ENCODE results near the gene MALL. TPM values are rescaled to one million over a fixed set of nuclear protein-coding genes. Genes with fewer than 3 reads are reported as not detected.

Gene MALL
- total and polyA plus RNA-seq, 2 experiments from 2014 or later, result 5.9 to 9.3 TPM

DNA sequence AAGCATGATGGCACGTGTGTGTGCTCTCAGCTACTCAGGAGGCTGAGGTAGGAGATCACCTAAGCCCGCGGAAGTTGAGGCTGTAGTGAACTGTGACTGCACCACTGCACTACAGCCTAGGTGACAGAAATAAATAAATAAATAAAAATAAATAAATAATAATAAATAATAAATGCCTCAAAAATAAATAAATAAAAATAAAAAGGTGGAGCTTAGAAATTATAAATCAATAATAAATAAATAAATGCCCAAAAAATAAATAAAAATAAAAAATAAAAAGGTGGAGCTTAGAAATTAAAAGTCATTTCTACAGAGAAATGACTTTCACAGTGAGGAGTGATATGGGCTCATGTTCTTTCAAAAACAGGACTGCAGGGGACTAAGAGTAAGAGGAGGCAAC is 6.0 kb upstream of the MALL start (continued):
- TF ChIP-seq REST (IDR thresholded peaks at IDR 0.05; ENCODE audit: unreplicated experiment), result no peak
- TF ChIP-seq STAT1 (IDR thresholded peaks at IDR 0.05; ENCODE audit: unreplicated experiment), result no peak
- no peak for TF ChIP-seq ZNF114 (CRISPR knock-in tag; IDR thresholded peaks at IDR 0.05)
- no peak for TF ChIP-seq EZH2 (IDR thresholded peaks at IDR 0.05; ENCODE audit: low read depth, unreplicated experiment)

- no peak overlapping the region for H2AFZ ChIP-seq
- TF ChIP-seq NANOG (IDR thresholded peaks at IDR 0.05; ENCODE audit: borderline replicate concordance) (no peak), ZNF331 (CRISPR knock-in tag; IDR thresholded peaks at IDR 0.05; ENCODE audit: low read depth) (no peak), ETS1 (IDR thresholded peaks at IDR 0.05) (no peak), ZNF114 (CRISPR knock-in tag; IDR thresholded peaks at IDR 0.05) (no peak), REST (IDR thresholded peaks at IDR 0.05; ENCODE audit: unreplicated experiment) (no peak)
- TF ChIP-seq, protein P1, sequence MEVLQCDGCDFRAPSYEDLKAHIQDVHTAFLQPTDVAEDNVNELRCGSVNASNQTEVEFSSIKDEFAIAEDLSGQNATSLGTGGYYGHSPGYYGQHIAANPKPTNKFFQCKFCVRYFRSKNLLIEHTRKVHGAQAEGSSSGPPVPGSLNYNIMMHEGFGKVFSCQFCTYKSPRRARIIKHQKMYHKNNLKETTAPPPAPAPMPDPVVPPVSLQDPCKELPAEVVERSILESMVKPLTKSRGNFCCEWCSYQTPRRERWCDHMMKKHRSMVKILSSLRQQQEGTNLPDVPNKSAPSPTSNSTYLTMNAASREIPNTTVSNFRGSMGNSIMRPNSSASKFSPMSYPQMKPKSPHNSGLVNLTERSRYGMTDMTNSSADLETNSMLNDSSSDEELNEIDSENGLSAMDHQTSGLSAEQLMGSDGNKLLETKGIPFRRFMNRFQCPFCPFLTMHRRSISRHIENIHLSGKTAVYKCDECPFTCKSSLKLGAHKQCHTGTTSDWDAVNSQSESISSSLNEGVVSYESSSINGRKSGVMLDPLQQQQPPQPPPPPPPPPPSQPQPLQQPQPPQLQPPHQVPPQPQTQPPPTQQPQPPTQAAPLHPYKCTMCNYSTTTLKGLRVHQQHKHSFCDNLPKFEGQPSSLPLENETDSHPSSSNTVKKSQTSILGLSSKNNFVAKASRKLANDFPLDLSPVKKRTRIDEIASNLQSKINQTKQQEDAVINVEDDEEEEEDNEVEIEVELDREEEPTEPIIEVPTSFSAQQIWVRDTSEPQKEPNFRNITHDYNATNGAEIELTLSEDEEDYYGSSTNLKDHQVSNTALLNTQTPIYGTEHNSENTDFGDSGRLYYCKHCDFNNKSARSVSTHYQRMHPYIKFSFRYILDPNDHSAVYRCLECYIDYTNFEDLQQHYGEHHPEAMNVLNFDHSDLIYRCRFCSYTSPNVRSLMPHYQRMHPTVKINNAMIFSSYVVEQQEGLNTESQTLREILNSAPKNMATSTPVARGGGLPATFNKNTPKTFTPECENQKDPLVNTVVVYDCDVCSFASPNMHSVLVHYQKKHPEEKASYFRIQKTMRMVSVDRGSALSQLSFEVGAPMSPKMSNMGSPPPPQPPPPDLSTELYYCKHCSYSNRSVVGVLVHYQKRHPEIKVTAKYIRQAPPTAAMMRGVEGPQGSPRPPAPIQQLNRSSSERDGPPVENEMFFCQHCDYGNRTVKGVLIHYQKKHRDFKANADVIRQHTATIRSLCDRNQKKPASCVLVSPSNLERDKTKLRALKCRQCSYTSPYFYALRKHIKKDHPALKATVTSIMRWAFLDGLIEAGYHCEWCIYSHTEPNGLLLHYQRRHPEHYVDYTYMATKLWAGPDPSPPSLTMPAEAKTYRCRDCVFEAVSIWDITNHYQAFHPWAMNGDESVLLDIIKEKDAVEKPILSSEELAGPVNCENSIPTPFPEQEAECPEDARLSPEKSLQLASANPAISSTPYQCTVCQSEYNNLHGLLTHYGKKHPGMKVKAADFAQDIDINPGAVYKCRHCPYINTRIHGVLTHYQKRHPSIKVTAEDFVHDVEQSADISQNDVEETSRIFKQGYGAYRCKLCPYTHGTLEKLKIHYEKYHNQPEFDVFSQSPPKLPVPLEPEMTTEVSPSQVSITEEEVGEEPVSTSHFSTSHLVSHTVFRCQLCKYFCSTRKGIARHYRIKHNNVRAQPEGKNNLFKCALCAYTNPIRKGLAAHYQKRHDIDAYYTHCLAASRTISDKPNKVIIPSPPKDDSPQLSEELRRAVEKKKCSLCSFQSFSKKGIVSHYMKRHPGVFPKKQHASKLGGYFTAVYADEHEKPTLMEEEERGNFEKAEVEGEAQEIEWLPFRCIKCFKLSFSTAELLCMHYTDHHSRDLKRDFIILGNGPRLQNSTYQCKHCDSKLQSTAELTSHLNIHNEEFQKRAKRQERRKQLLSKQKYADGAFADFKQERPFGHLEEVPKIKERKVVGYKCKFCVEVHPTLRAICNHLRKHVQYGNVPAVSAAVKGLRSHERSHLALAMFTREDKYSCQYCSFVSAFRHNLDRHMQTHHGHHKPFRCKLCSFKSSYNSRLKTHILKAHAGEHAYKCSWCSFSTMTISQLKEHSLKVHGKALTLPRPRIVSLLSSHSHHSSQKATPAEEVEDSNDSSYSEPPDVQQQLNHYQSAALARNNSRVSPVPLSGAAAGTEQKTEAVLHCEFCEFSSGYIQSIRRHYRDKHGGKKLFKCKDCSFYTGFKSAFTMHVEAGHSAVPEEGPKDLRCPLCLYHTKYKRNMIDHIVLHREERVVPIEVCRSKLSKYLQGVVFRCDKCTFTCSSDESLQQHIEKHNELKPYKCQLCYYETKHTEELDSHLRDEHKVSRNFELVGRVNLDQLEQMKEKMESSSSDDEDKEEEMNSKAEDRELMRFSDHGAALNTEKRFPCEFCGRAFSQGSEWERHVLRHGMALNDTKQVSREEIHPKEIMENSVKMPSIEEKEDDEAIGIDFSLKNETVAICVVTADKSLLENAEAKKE (CRISPR knock-in tag; IDR thresholded peaks at IDR 0.05), result no peak
- TF ChIP-seq, protein P2, sequence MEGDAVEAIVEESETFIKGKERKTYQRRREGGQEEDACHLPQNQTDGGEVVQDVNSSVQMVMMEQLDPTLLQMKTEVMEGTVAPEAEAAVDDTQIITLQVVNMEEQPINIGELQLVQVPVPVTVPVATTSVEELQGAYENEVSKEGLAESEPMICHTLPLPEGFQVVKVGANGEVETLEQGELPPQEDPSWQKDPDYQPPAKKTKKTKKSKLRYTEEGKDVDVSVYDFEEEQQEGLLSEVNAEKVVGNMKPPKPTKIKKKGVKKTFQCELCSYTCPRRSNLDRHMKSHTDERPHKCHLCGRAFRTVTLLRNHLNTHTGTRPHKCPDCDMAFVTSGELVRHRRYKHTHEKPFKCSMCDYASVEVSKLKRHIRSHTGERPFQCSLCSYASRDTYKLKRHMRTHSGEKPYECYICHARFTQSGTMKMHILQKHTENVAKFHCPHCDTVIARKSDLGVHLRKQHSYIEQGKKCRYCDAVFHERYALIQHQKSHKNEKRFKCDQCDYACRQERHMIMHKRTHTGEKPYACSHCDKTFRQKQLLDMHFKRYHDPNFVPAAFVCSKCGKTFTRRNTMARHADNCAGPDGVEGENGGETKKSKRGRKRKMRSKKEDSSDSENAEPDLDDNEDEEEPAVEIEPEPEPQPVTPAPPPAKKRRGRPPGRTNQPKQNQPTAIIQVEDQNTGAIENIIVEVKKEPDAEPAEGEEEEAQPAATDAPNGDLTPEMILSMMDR (conservative IDR thresholded peaks at IDR 0.05; ENCODE audit: low read depth in 2 of 2), result no peak
These were observed 5.4 kb upstream of the MALL start for GRCh38 chr2:110121052-110121334.

More at GRCh38 chr2:110121052-110121334, 5.4 kb upstream of the MALL start:
- H3K27me3 ChIP-seq (ENCODE audit: insufficient read depth), result peaks cover 14% of the 10 kb centered on the region
- no peaks in the 10 kb centered on the region for H3K9me3 Mint-ChIP-seq
- H3K4me1 ChIP-seq (ENCODE audit: insufficient read depth), result no peaks in the 10 kb centered on the region
- H3K27me3 Mint-ChIP-seq (ENCODE audit: insufficient read depth, low read depth, poor library complexity), result peaks cover 14% of the 10 kb centered on the region
- DNase-seq (ENCODE audit: low spot score), result no peak
- H3K4me3 Mint-ChIP-seq, result no peak overlapping the region
- H3K27ac ChIP-seq (ENCODE audit: low read depth), result no peak overlapping the region
- H4K20me1 ChIP-seq (replicated peaks; ENCODE audit: insufficient read depth), result no peaks in the 10 kb centered on the region
- H3K79me2 ChIP-seq (replicated peaks; ENCODE audit: insufficient read depth), result no peaks in the 10 kb centered on the region
- no peak overlapping the region for H3K4me2 ChIP-seq
- H3K36me3 Mint-ChIP-seq (ENCODE audit: low read depth), result no peaks in the 10 kb centered on the region
- no peak for ATAC-seq
- no peaks in the 10 kb centered on the region for H3F3A ChIP-seq (replicated peaks; ENCODE audit: low read depth)
- H3K36me3 ChIP-seq (ENCODE audit: insufficient read depth), result no peaks in the 10 kb centered on the region
- H3K9me2 ChIP-seq (ENCODE audit: insufficient read depth), result no peaks in the 10 kb centered on the region
- no peak overlapping the region for H3K4me3 ChIP-seq
- no peak overlapping the region for H3K27ac Mint-ChIP-seq
- H3K4me1 Mint-ChIP-seq, result peaks cover 7% of the 10 kb centered on the region; the same call in 1 of the 3 replicates

All from GM23338 (cell line).